ENCODE measurements around the gene FOXO3.
"Not testable (repeated sequence)": the region's sequence is repeated elsewhere in the genome, so short reads cannot be mapped to it uniquely, and the experiment has no call there.

The FOXO3 gene

GRCh38 chr6:108677894-108678293 is 117.2 kb downstream of the FOXO3 start:
- TF ChIP-seq, protein P1, sequence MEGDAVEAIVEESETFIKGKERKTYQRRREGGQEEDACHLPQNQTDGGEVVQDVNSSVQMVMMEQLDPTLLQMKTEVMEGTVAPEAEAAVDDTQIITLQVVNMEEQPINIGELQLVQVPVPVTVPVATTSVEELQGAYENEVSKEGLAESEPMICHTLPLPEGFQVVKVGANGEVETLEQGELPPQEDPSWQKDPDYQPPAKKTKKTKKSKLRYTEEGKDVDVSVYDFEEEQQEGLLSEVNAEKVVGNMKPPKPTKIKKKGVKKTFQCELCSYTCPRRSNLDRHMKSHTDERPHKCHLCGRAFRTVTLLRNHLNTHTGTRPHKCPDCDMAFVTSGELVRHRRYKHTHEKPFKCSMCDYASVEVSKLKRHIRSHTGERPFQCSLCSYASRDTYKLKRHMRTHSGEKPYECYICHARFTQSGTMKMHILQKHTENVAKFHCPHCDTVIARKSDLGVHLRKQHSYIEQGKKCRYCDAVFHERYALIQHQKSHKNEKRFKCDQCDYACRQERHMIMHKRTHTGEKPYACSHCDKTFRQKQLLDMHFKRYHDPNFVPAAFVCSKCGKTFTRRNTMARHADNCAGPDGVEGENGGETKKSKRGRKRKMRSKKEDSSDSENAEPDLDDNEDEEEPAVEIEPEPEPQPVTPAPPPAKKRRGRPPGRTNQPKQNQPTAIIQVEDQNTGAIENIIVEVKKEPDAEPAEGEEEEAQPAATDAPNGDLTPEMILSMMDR (conservative IDR thresholded peaks at IDR 0.05; ENCODE audit: low read depth): no peak
- DNase-seq (ENCODE audit: low spot score): no peak
- no peak overlapping the region for H3K27ac ChIP-seq
- ChIA-PET CTCF (interaction anchor here (0.6 kb wide), 1 partner anchor 93 kb away, joined by 5 read pairs; no protein-coding TSS in a partner anchor), POLR2A (ENCODE audit: low non-redundant PET) (no interaction called here)

DNA sequence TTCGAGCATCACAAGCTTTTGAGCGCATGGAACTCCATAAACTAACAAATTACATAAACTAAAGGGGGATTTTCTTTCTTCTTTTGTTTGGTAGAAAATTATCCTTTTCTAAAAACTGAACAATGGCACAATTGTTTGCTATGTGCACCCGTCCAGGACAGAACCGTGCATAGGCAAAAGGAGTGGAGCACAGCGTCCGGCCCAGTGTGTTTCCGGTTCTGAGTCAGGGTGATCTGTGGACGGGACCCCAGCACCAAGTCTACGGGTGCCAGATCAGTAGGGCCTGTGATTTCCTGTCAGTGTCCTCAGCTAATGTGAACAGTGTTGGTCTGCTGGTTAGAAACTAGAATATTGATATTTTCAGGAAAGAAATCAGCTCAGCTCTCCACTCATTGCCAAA is 119.6 kb downstream of the FOXO3 start:
- POLR2A ChIA-PET (ENCODE audit: low non-redundant PET); CTCF ChIA-PET: not testable (repeated sequence)

DNA sequence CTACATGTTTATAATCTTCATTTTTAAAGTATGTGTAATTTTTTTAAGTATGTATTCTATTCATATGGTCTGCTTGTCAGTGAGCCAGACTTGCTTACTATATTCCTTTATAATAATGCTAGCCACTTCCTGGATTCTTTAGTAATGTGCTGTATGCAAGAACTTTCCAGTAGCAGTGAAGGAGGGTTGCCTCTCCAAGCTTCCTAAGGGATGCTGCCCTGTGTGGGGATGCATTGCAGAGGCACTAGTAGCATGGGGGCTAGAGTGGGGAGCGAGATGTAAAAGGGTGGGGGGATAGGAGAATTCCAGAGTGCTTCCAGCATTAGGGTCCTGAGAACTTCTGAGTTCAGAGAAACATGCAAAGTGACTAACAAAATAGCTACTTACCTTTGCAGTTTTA is 121.0 kb downstream of the FOXO3 start:
- DNase-seq (ENCODE audit: low spot score); CTCF ChIA-PET; POLR2A ChIA-PET (ENCODE audit: low non-redundant PET); H3K27ac ChIP-seq: not testable (repeated sequence)

More for the DNA sequence above, 119.6 kb downstream of the FOXO3 start:
- not testable (repeated sequence) for H3K27ac ChIP-seq; DNase-seq (ENCODE audit: low spot score)

GRCh38 chr6:108682383-108683119 is 121.8 kb downstream of the FOXO3 start:
- CTCF ChIA-PET; DNase-seq (ENCODE audit: low spot score); POLR2A ChIA-PET (ENCODE audit: low non-redundant PET); H3K27ac ChIP-seq: not testable (repeated sequence)

DNA sequence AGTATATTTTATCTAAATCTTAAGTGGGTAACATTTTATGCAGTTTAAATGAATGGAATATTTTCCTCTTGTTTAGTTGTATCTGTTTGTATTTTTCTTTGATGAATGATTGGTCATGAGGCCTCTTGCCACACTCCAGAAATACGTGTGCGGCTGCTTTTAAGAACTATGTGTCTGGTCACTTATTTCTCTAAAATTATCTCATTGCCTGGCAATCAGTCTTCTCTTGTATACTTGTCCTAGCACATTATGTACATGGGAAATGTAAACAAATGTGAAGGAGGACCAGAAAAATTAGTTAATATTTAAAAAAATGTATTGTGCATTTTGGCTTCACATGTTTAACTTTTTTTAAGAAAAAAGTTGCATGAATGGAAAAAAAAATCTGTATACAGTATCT is 123.3 kb downstream of the FOXO3 start:
- DNase-seq (ENCODE audit: low spot score); POLR2A ChIA-PET (ENCODE audit: low non-redundant PET); CTCF ChIA-PET; H3K27ac ChIP-seq: not testable (repeated sequence)

DNA sequence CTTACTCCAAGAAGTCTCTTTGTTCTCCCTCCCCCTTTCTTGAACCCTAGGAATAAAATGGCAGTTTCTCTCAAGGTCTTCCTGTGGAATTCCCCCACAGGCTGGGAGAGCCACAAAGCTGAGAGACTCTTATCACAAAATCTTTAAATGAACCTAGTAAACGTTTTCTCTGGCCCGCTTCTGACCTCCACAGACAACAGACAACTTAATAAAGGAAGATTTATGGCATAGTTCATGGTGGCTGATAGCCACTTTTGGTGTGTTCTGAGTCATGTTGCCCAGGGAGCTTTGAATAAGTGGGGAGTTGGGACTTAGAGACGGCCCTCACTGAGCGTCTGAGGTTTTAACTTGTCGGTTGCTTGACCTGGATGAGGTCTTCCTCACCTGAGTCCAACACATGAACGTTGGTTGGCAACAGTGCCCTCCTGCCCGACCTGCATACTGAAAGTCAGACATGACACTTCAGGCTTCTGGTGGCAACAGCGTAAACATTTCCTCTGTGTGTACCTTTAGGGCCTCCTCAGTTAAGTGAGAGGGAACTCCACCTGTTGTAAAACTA is 124.1 kb downstream of the FOXO3 start:
- DNase-seq (ENCODE audit: low spot score): no peak
- TF ChIP-seq, protein P1 (conservative IDR thresholded peaks at IDR 0.05; ENCODE audit: low read depth): no peak
- peak overlapping the region; percentile 50 for H3K27ac ChIP-seq
- POLR2A ChIA-PET (ENCODE audit: low non-redundant PET): no interaction called here
- CTCF ChIA-PET: no interaction called here

DNA sequence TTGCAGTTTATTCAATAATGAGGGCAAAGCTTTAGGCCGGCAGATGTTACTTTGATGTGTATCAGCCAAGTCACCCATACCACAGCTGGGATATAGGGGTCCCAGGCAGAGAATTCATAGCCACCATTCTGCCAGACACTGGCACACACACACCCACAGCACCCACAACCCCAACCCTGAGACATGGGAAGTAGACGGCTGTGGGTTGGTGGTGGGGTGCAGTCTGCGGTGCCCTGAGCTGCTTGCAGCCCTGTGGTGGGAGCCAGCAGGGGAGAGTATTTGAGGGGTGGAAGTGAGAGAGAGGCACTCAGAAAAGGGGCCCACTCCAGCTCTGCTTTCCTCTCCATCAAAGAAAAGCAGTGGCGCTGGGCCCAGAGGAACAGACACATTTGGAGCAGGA is 125.3 kb downstream of the FOXO3 start:
- POLR2A ChIA-PET (ENCODE audit: low non-redundant PET): no interaction called here
- DNase-seq (ENCODE audit: low spot score): no peak
- TF ChIP-seq, protein P1 (conservative IDR thresholded peaks at IDR 0.05; ENCODE audit: low read depth): no peak
- CTCF ChIA-PET: no interaction called here
- peak overlapping the region; percentile 63 for H3K27ac ChIP-seq

- TF ChIP-seq, protein P1 (conservative IDR thresholded peaks at IDR 0.05; ENCODE audit: low read depth): no peak
- ChIA-PET POLR2A (ENCODE audit: low non-redundant PET) (no interaction called here), CTCF (interaction anchor here (0.6 to 1.0 kb wide), 2 partner anchors 38 to 44 kb away, joined by 3 to 4 read pairs; no protein-coding TSS in a partner anchor)
- H3K27ac ChIP-seq: peak overlapping the region; percentile 63
- DNase-seq (ENCODE audit: low spot score): no peak
These were observed 126.2 kb downstream of the FOXO3 start for GRCh38 chr6:108686896-108687295.
